Measurements from ENCODE around the gene CDKN1B. TPM values are rescaled to one million over a fixed set of nuclear protein-coding genes. Genes with fewer than 3 reads are reported as not detected.

CDKN1B gene
- total and polyA plus RNA-seq, 2 of the 13 experiments (the other 11 are each of a cell fraction or from before 2014, with no cell fraction given): 20.1 to 37.2 TPM

GRCh38 chr12:12717586-12718380 is 615 bp downstream of the CDKN1B start (continued):
- TF ChIP-seq FOSL2 (CRISPR knock-in tag; IDR thresholded peaks at IDR 0.05): peak; percentile 3; the same call in 1 of the 2 replicates
- TF ChIP-seq NFYC (CRISPR knock-in tag; IDR thresholded peaks at IDR 0.05): no peak
- no peak for TF ChIP-seq ARHGAP35 (CRISPR knock-in tag; IDR thresholded peaks at IDR 0.05; ENCODE audit: borderline replicate concordance)
- no peak for TF ChIP-seq PRDM4 (CRISPR knock-in tag; IDR thresholded peaks at IDR 0.05; ENCODE audit: borderline replicate concordance)
- TF ChIP-seq ARNT (IDR thresholded peaks at IDR 0.05): no peak
- no peak for TF ChIP-seq ATF2 (CRISPR knock-in tag; IDR thresholded peaks at IDR 0.05)
- no peak for TF ChIP-seq ZNF430 (CRISPR knock-in tag; IDR thresholded peaks at IDR 0.05)
- 0 out of 2 replicates have a peak, but pooled peaks have one; percentile 5 for TF ChIP-seq ZBTB42 (CRISPR knock-in tag; IDR thresholded peaks at IDR 0.05)
- TF ChIP-seq HIVEP1 (CRISPR knock-in tag; IDR thresholded peaks at IDR 0.05): no peak
- TF ChIP-seq ASH2L (IDR thresholded peaks at IDR 0.05; ENCODE audit: insufficient read length, low read depth, low read length): peak; percentile 80
- TF ChIP-seq FUBP1 (CRISPR knock-in tag; IDR thresholded peaks at IDR 0.05; ENCODE audit: borderline replicate concordance): no peak
- 0 out of 2 replicates have a peak, but pooled peaks have one; percentile 79 for TF ChIP-seq MTF2 (CRISPR knock-in tag; IDR thresholded peaks at IDR 0.05; ENCODE audit: borderline replicate concordance)
- TF ChIP-seq IRX3 (CRISPR knock-in tag; IDR thresholded peaks at IDR 0.05; ENCODE audit: borderline replicate concordance, low read depth): 0 out of 2 replicates have a peak, but pooled peaks have one; percentile 52
- no peak for TF ChIP-seq CREB1 (IDR thresholded peaks at IDR 0.05)
- no peak for TF ChIP-seq CREB1 (CRISPR knock-in tag; IDR thresholded peaks at IDR 0.05)
- no peak for TF ChIP-seq PCBP2 (optimal IDR thresholded peaks at IDR 0.05; ENCODE audit: low read depth, low read length, poor library complexity, severe bottlenecking)
- TF ChIP-seq ZNF556 (CRISPR knock-in tag; IDR thresholded peaks at IDR 0.05; ENCODE audit: borderline replicate concordance): no peak
- TF ChIP-seq ZNF563 (CRISPR knock-in tag; IDR thresholded peaks at IDR 0.05): no peak
- TF ChIP-seq FIP1L1 (IDR thresholded peaks at IDR 0.05; ENCODE audit: borderline replicate concordance, insufficient read depth, low read depth, low read length): 0 out of 2 replicates have a peak, but pooled peaks have one; percentile 16
- TF ChIP-seq ZNF7 (CRISPR knock-in tag; IDR thresholded peaks at IDR 0.05): no peak
- TF ChIP-seq BRCA1 (CRISPR knock-in tag; IDR thresholded peaks at IDR 0.05): no peak
- TF ChIP-seq SRSF9 (IDR thresholded peaks at IDR 0.05; ENCODE audit: borderline replicate concordance, insufficient read depth, low read depth, low read length, poor library complexity, severe bottlenecking): no peak
- no peak for TF ChIP-seq ZNF747 (CRISPR knock-in tag; IDR thresholded peaks at IDR 0.05; ENCODE audit: borderline replicate concordance)
- no peak for TF ChIP-seq ZNF773 (CRISPR knock-in tag; IDR thresholded peaks at IDR 0.05; ENCODE audit: borderline replicate concordance)
